ENCODE data around the gene FADS6. TPM values are rescaled to one million over a fixed set of nuclear protein-coding genes. Genes with fewer than 3 reads are reported as not detected.

The FADS6 gene
- total RNA-seq, 4 donors from 2014 or later: 4.9 to 19.9 (median 6.8) TPM

DNA sequence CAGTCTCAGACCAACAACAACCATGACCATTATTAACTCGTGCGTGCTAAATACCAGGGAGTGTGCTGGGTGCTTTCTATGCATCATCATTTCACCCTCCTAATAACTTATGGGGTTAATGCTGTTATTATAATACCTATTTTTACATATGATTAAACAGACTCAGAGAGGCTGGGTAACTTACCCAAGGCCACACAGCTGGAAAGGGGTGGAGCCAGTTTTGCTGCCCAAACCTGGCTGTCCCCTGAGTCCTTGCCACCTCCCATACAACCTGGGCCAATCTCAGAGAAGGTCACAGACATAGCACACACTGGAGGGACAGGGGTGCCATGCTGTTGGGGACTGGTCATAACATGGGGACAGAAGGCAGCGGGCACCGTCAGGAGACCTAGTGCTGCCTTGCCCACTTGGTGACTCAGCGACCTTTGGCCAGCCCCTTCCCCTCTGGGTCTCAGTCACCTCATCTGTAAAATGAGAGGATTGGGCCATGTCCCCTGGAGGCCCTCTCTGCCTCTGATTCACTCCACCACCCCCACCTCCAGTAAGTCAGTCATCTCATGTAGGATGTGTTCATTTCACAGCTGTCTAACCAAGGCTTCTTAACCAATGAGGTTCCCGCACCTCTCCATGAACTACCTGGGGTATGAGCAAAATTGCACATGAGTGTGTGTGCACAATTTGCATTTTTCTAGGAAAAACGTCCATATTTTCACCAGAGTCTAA lies 11.4 kb upstream of the FADS6 start:
- no peak for DNase-seq (ENCODE audit: low spot score in 2 of 2)
- intact Hi-C loops (cut with DNase I; ENCODE audit: low total_unique reads): no loop called here
- no peak for TF ChIP-seq POLR2A (IDR thresholded peaks at IDR 0.05)
- TF ChIP-seq, protein P1, sequence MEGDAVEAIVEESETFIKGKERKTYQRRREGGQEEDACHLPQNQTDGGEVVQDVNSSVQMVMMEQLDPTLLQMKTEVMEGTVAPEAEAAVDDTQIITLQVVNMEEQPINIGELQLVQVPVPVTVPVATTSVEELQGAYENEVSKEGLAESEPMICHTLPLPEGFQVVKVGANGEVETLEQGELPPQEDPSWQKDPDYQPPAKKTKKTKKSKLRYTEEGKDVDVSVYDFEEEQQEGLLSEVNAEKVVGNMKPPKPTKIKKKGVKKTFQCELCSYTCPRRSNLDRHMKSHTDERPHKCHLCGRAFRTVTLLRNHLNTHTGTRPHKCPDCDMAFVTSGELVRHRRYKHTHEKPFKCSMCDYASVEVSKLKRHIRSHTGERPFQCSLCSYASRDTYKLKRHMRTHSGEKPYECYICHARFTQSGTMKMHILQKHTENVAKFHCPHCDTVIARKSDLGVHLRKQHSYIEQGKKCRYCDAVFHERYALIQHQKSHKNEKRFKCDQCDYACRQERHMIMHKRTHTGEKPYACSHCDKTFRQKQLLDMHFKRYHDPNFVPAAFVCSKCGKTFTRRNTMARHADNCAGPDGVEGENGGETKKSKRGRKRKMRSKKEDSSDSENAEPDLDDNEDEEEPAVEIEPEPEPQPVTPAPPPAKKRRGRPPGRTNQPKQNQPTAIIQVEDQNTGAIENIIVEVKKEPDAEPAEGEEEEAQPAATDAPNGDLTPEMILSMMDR (IDR thresholded peaks at IDR 0.05): no peak
- H3K4me3 ChIP-seq (ENCODE audit: low read depth, poor library complexity, severe bottlenecking): no peak overlapping the region
- WGBS, 2 donors: 74 to 82% methylated on average over 7 of the region's 7 CpGs

DNA sequence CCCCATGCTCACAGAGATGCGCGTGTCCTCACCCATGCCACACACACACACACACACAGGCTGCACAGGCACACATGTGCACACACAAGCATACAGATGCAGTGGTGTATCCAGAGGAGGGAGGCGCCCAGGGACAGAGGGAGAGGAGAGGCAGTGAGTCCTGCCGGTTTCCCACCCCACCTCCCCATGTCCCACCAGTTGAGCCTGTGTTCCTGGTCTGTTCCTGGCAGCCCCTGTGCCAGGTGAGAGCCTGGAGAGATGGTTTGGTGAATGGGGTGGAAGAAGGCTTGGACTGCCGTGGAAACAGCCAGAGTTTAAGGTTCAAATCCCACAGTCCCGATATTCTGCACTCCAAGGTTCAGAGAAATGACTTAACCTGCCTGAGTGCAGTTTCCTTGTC lies 10.2 kb upstream of the FADS6 start:
- no peak for TF ChIP-seq POLR2A (IDR thresholded peaks at IDR 0.05)
- TF ChIP-seq, protein P1 (IDR thresholded peaks at IDR 0.05): no peak
- WGBS, 2 donors: 70 to 77% methylated on average over 6 of the region's 6 CpGs
- intact Hi-C loops (cut with DNase I; ENCODE audit: low total_unique reads): no loop called here
- no peak overlapping the region for H3K4me3 ChIP-seq (ENCODE audit: low read depth, poor library complexity, severe bottlenecking)
- no peak for DNase-seq (ENCODE audit: low spot score in 2 of 2)

DNA sequence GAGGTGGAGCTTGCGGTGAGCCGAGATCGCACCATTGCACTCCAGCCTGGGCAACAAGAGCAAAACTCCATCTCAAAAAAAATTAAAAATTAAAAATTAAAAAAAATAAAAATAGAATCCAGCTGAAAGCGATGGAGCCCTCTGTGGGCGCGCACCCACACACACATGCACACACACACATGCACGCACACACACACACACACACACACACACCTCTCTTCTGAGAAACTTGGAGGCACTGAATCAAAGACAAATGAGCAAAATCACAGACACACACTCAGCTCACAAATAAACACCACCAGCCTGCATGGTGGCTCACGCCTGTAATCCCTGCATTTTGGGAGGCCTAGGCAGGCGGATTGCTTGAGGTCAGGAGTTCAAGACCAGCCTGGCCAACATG lies 9.6 kb upstream of the FADS6 start:
- no peak overlapping the region for H3K4me3 ChIP-seq (ENCODE audit: low read depth, poor library complexity, severe bottlenecking)
- WGBS, 2 donors: 87 to 91% methylated on average over 9 of the region's 9 CpGs
- intact Hi-C loops (cut with DNase I; ENCODE audit: low total_unique reads): no loop called here
- DNase-seq (ENCODE audit: low spot score in 2 of 2): no peak
- TF ChIP-seq, protein P1 (IDR thresholded peaks at IDR 0.05): no peak
- TF ChIP-seq POLR2A (IDR thresholded peaks at IDR 0.05): no peak

DNA sequence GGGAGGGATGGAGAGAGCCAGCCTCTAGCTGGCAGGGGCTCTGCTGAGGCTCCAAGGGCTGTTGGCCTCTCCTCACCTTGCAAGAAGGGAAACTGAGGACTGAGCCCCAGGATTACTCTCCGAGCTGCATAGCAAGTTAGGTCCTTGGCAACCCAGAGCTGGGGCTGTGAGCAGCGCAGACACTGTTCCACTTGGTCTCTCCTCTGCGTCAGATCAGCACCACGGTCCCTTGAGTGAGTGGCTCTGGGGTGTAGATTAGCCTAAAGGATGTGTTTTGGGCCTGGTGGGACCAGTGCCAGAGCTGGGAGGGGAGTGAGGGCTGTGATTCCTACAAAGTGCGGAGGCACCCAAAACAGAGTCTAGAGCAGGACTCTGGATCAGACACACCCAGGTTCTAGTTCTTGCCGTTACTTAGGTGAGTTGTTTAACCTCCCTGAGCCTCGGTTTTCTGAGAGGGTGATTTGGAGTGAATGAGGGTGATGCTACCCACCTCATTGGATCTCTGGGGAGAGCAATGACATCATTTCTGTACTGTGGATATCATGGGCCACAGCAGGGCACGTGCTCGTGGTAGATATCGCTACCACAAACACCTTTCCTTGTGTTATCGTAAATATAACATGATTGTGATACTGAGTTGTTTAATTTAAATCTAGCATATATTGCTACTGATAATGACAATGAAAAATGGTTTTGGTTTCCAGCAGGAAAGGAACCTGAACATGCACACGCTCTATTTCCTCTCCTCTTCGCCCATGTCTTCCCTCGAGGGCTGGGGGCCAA lies 8.1 kb upstream of the FADS6 start:
- H3K4me3 ChIP-seq (ENCODE audit: low read depth, poor library complexity, severe bottlenecking): no peak overlapping the region
- TF ChIP-seq POLR2A (IDR thresholded peaks at IDR 0.05): no peak
- TF ChIP-seq, protein P1 (IDR thresholded peaks at IDR 0.05): no peak
- intact Hi-C loops (cut with DNase I; ENCODE audit: low total_unique reads): no loop called here
- DNase-seq (ENCODE audit: low spot score in 2 of 2): no peak
- 73 to 80% methylated on average over 14 of the region's 14 CpGs for WGBS, 2 donors

DNA sequence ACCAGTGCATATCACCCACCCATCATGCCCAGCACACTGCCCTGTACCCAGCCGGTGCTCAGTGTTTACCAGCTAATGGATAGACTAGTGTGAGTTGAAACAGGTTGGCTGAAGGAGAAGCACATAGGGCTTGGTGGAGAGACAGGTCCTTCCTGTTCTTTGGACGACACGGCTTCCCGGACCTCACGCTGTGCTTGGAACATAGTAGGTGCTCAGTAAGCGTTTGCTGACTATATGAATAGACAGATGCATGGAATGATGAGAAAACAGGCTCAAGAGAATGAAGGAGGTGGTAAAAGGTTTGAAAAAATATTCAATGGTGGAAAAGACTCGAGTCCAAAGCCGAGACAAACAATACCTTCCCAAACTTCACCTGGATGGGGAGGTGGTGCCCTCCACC lies 6.8 kb upstream of the FADS6 start:
- WGBS, 2 donors: 72 to 74% methylated on average over 8 of the region's 8 CpGs
- no peak for DNase-seq (ENCODE audit: low spot score in 2 of 2)
- TF ChIP-seq, protein P1 (IDR thresholded peaks at IDR 0.05): no peak
- no peak for TF ChIP-seq POLR2A (IDR thresholded peaks at IDR 0.05)
- H3K4me3 ChIP-seq (ENCODE audit: low read depth, poor library complexity, severe bottlenecking): no peak overlapping the region
- intact Hi-C loops (cut with DNase I; ENCODE audit: low total_unique reads): no loop called here
